GM18526 (cell line): ENCODE data around the gene AFG3L2.

ENCODE experiments used
- POLR2A ChIP-seq: IDR thresholded peaks from 3 replicates; pipeline ENCODE4 v1.6.1; 2011; ENCODE audit not compliant: insufficient read length; ENCODE audit errors: extremely low read depth

Gene AFG3L2

DNA sequence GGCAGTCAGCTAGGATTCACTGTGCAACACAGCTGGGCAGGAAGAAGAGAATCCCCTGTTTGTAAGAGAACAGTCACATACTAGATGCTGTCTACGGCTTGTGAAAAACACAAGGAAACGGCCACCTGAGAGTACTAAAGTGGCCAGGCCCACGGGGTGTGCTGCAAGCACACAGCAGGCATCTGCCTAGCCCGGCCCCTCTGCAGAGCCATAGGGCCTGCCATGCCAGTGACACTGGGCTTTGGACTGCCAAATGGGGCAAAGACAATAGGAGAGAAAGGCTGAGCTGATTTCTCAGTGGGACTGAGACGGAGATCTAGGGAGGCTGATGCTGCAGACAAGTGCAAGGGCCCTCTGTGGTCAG, 58.7 kb downstream of the AFG3L2 start:
- no peak for TF ChIP-seq POLR2A

DNA sequence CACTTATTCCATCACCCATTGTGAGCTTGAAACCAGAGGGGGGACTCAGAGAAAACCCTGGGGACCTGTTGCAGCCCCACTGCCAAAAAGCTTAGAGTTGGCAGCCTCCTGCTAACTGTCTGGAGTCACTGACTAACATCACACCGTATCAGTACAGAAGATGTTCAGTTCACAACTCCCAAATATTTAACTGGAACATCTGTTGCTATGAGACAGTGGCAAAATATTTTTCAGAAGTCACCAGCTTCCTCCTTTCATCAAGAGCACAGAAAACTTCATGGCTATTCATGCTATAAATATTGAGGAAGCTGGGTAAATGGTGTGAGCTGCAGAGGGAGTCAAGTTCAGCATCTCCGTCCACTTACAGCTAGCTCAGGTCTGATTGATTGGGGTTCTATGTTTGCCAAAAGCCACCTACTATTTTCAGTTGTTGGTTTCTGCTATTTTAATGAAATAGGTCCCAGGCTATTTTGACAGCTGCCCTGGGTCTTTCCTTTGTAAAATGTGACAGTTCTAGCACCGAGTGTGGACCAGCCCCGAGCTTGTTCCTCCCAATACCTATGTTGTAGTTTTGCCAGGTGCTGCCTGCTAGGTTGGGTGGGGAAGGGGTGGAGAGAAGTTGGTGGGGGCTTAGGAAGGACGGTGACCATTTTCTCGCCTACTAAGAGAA, 59.2 kb downstream of the AFG3L2 start:
- no peak for TF ChIP-seq POLR2A

DNA sequence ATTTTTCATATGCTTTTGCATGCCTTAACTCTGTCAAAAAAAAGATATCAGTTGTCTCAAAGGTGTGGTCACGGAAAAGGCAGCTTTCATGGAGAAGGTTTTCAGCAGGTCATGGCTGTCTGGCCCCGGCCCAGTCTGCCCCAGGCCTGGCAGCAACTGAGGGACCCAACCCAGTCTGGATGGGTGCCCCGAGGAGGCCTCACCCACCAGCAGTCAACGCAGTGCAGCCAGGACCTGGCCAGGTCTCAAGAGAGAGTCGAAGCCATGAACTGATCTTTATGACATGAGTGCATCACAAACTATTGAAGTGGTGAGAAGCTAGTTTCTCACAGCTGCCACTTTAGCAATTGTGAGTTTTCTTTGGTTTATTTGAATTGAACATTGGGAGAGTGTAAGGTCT, 61.1 kb downstream of the AFG3L2 start:
- TF ChIP-seq POLR2A, result no peak

DNA sequence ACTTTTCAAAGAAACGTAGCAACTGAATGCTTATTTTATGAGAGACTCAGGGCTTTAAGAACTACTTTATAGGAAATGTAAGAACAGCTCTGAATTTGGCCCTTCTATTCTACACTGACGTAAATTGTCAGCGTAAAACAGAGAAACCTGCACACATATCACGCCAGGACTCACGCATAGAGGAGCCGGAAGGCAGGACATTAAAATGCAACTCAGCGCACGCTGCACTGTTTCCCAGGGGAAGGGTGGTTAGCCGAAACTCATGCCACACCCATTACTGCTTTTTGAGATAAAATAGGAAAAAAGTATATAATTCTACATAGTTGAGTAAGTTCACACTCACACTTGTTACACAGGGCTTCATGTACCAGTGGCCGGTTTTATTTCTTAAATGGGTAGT, 61.5 kb downstream of the AFG3L2 start:
- TF ChIP-seq POLR2A, result no peak

DNA sequence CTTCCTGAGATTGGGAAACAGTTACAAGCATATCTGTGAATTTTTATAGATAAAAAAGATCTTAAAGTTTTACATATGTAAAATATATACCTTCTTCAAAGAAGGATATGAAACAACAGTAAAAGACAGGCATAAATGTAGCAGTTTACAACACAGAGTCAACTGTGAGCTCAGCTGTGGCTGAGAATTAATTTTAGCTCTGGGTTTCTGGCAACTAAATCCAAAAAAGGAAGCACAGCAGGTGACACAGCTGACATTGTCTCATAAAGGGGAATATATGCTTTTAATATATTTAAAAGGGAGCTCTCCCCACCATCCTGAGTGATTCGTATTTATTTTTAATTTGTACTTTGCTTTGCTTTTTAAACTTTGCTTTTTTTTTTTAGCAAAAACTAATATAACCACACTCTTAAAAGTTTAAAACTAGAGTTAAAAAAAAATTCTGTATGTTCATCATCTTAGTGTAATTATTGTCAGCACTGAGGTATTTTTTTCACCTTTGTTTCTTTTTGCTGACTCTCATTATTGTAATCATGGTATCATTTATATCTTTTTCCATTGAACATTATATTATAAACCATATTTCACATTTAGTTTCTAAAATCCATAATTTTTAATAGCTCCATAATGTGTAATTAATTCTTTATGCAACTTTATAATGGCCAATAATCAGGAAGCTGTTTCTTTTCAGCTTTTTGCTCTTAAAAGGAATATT, 62.3 kb downstream of the AFG3L2 start:
- no peak for TF ChIP-seq POLR2A

DNA sequence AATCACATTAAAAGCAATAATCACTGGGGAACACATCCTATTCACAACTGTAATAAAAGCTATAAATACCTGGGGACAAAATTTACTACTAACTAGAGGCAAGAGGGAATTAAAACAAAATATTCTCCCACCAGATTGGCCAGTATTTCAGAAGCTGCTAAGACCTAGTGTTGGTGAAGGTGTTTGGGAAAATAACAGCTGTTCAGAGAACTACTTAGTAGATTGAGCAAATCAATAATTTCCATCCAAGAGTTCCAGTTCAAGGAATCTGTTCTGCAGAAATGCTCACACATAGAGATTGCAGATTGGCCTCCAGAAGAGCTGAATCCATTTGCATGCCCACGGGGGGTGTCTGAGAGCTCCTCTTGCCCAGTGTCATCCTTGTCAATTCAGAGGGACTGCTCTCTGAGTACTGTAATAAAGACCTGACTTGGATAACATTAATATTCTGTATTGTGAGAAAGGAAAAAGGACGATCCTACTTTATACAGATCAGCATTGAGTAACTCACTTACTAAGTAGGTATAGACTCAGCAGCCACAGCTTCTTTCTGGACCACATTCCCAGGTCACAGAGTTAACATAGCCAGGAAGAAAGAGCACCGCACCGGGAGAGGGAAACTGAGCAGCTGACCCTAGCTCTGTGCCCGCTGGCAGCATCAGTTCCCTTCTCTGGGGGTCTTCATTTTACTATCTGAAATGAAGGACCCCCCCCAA, 63.3 kb downstream of the AFG3L2 start:
- no peak for TF ChIP-seq POLR2A

DNA sequence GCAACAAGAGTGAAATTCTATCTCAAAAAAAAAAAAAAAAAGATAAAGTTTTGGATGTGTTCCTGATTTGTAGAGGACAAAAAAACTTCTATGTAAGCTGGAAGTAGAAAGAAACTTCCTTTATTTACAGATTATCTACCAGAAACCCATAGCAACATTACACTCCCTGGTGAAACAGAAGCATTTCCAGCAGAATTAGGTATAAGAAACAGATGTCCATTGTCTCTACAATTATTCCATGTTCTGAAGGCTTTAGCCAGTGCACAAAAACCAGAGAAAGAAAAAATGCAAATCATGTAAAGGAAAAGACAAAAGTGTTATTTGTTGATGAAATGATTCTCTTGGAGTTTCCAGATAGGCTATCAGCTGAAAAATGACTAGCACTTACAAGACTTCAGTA, 64.1 kb downstream of the AFG3L2 start:
- no peak for TF ChIP-seq POLR2A

DNA sequence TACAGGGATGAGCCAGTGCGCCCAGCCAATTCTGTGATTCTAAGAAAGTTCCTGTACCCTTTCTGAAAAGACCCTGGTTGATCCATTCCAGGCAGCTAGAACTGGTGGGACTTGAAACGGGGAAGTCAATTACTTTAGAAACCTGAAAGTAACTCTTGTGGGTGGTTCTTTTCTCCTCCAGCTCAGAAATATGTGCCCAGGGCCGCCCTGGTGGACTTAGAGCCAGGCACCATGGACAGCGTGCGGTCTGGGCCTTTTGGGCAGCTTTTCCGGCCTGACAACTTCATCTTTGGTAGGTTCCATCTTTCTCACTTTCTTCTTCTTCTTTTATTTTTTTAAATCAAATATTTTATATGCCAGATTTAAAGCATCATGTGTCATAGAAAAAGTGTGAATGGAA, 66.3 kb downstream of the AFG3L2 start:
- TF ChIP-seq POLR2A, result no peak

DNA sequence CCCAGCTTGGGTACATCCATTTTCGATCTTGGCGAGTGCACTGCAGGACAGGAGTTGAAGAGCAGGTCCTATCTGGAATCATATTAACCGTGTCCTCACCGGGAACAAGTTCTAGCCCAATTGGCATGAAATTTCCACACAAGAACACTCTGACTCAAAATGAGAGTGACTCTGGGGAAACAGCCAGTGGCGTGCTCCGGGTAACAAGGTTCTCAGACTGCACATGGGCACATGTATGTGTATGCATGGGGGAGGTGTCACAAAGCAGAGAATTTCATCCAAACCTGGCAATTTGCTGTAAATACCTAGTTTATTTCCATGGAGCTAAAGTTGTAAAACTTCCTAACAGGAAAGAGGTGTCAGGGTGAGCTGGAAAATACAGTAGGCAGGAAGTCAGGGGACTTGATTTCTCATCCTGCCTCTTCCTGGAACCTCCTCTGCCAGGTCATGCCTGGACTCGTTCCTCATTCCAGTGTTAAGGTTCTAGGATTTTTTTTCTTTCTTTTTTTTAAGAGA, 67.3 kb downstream of the AFG3L2 start:
- no peak for TF ChIP-seq POLR2A

DNA sequence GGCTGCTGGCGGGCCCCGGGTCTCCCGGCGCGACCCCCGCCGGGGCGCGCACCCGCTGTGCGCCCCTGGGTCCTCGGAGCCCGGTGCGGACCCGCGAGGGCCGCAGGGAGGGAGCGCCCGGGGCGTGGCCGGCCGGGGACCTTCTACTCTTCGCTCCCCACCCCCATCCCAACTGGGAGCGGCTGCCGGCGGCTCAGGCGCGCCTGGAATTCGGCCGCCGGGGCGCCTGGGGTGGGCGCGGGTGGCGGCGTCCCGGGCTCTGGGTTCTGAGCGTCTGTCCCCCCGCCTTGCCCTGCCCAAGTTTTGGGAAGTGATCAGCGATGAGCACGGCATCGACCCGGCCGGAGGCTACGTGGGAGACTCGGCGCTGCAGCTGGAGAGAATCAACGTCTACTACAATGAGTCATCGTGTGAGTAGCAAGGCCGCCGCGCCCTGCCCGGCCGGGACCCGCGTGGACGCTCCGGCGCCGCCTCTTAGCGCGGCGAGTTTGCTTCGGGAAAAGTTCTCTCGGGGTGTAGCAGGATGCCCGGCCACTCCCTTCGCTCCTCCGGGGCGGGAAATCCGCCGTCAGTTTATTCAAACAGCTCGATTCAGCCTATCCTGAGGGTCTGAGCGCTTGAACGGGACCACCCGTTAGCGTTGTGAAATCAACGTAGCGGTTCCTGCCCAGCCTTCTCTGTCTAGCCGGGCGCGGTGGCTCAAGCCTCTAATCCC, 68.5 kb downstream of the AFG3L2 start:
- no peak for TF ChIP-seq POLR2A

DNA sequence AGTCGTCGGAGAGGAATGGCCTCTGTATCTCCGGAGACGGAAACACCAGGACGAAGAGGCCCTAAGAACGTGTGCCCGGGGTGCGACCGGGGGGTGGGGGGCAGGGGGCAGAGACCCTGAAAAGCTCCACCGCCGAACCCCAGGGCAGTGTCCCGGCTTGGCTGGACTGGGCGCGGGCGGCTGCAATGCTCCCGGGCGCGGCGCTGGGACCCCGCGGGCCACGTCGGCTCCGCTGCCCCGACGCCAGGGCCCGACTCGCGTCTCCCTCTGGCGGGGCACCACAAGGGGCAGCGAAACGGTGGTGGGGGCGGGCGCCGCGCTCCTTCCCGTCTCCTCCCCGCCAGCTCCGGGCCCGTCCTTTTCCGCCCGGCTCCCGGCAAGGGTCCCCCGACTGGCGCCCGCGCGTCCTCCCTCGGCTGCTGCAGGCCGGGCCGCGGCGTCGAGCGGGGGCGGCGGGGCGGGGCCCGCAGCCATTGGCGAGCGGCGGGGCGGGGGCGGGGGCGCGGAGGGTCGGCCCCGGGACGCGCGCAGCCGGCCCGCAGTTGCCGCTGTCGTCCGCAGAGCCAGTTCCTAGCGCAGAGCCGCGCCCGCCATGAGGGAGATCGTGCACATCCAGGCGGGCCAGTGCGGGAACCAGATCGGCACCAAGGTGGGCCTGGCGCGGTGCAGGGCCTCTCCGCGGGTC, 69.2 kb downstream of the AFG3L2 start, which contains the start of gene TUBB6:
Gene TUBB6 (plus strand): TSS at position 541 of the 685 bp plus-strand sequence. CDS start 52 bp downstream, at position 593.
- peak; percentile 53 for TF ChIP-seq POLR2A

DNA sequence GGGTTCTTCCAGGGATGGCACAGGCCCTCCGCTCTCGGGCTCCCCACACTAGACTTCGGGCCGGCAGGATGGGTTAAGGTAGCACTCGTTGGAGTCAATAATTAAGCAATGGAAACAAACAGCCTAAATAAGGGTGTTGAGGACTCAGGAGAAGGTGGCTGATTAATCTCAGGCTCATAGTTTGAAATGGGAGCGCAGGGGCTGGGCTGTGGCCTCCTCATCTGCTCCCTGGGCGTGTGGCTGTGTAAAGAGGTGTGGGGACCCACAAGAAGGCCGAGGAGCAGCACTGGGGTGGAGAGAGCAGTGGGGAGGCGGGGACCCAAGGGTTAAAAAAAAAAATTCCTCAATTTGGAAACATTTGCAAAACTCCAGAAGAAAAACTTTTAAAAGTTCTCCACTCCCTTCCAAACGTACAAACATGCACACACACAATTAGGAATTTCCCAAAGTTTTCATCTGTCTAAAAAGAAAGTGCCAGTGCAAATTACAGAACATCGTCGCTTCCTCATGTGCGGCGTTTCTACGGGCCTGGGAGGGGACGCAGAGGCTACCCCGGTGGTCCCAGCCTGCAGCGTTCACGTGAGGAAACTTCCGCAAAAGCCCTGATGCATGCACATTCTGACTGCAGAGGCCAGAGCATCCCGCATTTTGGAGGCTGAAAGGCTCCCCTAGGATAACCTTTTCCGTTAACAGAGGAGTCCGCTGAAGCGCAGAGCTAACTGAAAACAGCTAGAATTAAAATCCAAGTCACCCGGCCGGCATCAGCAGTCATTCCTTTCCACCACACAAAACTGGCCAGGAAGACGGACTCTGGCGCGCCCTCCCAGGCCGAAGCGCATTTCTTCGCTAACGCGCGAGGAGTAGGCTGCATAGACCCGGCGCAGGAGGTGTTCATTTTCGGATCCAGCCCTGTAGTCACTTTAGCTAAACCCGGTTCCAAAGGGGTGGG, 70.0 kb downstream of the AFG3L2 start:
- TF ChIP-seq POLR2A, result no peak

DNA sequence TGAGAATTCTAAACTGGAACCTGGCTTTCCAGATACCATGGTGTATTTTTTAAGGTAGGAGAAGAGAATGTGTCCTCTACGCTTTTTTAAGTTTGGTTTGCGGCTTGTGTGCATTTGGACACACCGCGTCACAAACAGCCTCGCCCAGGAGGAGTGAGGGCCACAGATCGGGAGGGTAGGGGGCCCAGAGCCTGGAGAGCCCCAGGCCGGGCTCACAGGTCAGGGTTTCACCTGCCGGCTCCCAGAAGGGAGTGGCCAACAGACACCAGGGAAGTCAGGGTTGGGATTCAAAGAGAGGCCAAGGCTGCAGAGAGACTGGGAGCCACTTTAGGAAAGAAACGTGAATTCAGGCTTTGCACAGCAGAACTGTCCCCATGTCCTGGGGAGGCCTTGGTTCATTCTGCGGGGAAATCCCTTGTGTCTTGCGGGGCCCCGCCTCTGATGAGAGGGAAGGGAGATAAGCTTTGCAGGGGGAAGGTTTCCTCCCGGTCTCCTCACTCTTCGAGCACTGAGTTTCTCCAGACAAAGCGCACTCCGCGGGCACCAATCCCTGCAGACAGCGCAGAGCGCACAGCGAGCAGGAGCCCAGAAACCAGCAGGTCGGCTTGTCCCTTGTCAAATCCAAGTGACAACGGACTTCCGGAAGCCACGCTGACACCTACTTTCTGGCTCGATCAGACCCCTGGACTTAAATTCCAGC, 70.9 kb downstream of the AFG3L2 start:
- no peak for TF ChIP-seq POLR2A

DNA sequence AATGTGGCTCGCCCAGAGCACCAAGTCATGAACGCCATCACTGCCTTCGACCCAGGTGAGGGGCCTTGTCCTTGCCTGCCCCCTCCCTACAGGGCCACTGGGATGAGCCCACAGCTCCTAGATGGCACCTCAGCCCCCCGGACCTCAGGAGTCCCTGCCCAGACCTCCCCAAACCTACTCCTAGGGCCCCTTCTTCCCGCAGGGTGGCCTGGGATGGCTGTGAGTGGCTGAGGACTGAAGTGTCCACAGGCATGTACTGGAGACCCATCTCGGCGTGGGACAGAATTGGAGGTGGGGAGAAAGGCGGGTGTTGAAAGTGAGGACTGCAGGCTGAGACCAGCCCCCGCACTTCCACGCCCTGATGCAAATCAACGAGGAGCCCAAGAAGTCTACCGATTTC, 71.8 kb downstream of the AFG3L2 start:
- TF ChIP-seq POLR2A, result no peak
